Activated CD4-positive, alpha-beta T cell treated with anti-CD3 and anti-CD28 coated beads for 36 hours (primary cell): ENCODE results near the gene MARCO. TPM values are rescaled to one million over a fixed set of nuclear protein-coding genes. Genes with fewer than 3 reads are reported as not detected.

ENCODE experiments used
- ATAC-seq: fragments of 200-7000 bp; cut with Tn5 transposase; one replicate; pipeline ENCODE4 v1.10.0; 2021; ENCODE audit warnings: mild to moderate bottlenecking, moderate library complexity
- CTCF ChIA-PET: fragments of 350-600 bp; sonication (Branson Sonifier 250); formaldehyde crosslinking; loops from one replicate; lab custom pipeline; 2021; ENCODE audit warnings: antibody characterized with exemption; lab: Charles Lee
- POLR2A ChIA-PET: fragments of 350-600 bp; sonication (Branson Sonifier 250); formaldehyde crosslinking; loops from one replicate; lab custom pipeline; 2021; ENCODE audit warnings: antibody characterized with exemption, inconsistent platforms; lab: Charles Lee
- DNase-seq: peaks from one replicate; pipeline ENCODE4 v3.0.0-alpha.2; 2020
- H3K27ac Mint-ChIP-seq: one replicate; pipeline ENCODE4 v1.8.0; 2021; ENCODE audit warnings: mixed read lengths
- H3K27me3 Mint-ChIP-seq: one replicate; pipeline ENCODE4 v1.8.0; 2021; ENCODE audit warnings: mixed read lengths
- H3K36me3 Mint-ChIP-seq: one replicate; pipeline ENCODE4 v1.8.0; 2021; ENCODE audit warnings: low read depth, mixed read lengths
- H3K4me1 Mint-ChIP-seq: one replicate; pipeline ENCODE4 v1.8.0; 2021; ENCODE audit warnings: mixed read lengths
- H3K4me3 Mint-ChIP-seq: one replicate; pipeline ENCODE4 v1.8.0; 2021; ENCODE audit warnings: mild to moderate bottlenecking, moderate library complexity, mixed read lengths
- H3K9me3 Mint-ChIP-seq: one replicate; pipeline ENCODE4 v1.8.0; 2021; ENCODE audit warnings: low read depth, mixed read lengths
- intact Hi-C, 2 experiments: fragments of 100-400 bp; cut with DNase I in 1 of 2; cut with micrococcal nuclease in 1 of 2; formaldehyde crosslinking; loops; one replicate each; pipeline versions ENCODE4 v1.14.2 to v1.15.1; 2022 to 2024; cut with DNase I, micrococcal nuclease
- total RNA-seq, 2 experiments: library from RNA; stranded (reverse); gene quantifications; one replicate each; pipeline ENCODE4 v1.2.3, GENCODE V29; 2021

The MARCO gene
- total RNA-seq, 2 experiments from 2014 or later: not detected

DNA sequence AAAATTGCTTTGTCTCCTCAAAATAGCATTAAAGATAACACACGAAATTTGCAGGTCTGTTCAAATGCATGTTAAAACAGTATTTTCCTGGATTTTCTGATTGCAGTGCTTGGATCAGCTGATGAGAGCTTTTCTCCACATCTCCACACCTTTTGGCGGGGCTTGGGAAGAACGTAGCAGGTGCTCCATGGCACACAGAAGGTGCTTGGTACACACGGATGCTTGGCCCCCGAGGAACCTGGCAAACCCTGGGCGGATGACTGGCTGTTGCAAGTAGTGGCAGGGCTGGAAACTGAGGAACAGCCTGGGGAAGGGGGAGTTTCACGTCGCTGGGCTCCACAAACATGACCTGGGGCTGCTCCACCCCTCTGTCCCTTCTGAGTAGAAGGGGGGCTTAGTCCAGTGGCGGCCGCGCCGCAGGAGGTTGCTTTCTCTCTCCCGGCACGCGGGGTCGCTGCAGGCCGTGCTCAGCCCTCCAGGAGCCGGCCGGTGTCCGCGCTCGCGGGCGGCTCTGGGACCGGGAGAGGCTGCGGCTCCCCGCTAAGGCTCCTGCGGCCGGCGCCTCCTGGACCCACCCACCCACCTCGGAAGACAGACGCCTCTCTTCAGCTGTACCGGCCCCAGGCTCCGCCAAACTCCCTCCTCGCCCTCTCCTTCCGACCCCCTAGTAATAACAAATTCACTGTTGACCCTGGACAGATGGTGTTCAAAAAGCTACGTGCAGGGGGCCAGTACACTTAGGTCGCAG is 69.3 kb downstream of the MARCO start:
- CTCF ChIA-PET: interaction anchor here (0.7 to 1.4 kb wide), 3 partner anchors 163 to 531 kb away, joined by 3 to 4 read pairs (median 3); no protein-coding TSS in a partner anchor
- ATAC-seq: no peak

DNA sequence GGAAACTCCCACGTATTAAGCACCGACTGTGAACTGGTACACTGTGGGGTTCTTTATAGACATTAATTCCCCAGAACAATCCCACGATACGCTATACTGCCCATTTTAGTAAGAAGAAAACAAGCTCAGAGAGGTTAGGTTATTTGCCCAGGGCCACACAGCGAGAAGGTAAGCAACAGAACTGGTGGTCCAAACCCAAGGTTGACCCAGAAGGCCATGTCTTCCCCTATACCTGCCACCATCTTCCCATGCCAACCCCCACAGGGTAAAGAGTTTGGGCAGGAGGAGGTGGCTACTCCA is 69.9 kb downstream of the MARCO start:
- H3K27ac Mint-ChIP-seq: no peak overlapping the region
- no peaks in the 10 kb centered on the region for H3K9me3 Mint-ChIP-seq
- H3K4me1 Mint-ChIP-seq: no peaks in the 10 kb centered on the region
- H3K4me3 Mint-ChIP-seq: no peak overlapping the region
- intact Hi-C loops: loop anchor here (2.0 to 10.0 kb wide), 6 partner anchors 129 to 463 kb away; no protein-coding TSS in a partner anchor
- H3K27me3 Mint-ChIP-seq: peaks cover 25% of the 10 kb centered on the region
- ChIA-PET POLR2A (no interaction called here), CTCF (interaction anchor here (0.8 kb wide), 1 partner anchor 197 kb away, joined by 3 read pairs; no protein-coding TSS in a partner anchor)
- DNase-seq (no peak), ATAC-seq (no peak)
- H3K36me3 Mint-ChIP-seq: no peaks in the 10 kb centered on the region

More for the DNA sequence above, 69.3 kb downstream of the MARCO start:
- DNase-seq: peak; percentile 58
- POLR2A ChIA-PET: no interaction called here
- H3K27me3 Mint-ChIP-seq: peaks cover 25% of the 10 kb centered on the region
- no peaks in the 10 kb centered on the region for H3K9me3 Mint-ChIP-seq
- H3K4me1 Mint-ChIP-seq: no peaks in the 10 kb centered on the region
- intact Hi-C loops: loop anchor here (2.0 to 10.0 kb wide), 6 partner anchors 129 to 463 kb away; no protein-coding TSS in a partner anchor
- no peaks in the 10 kb centered on the region for H3K36me3 Mint-ChIP-seq
- H3K27ac Mint-ChIP-seq: no peak overlapping the region
- H3K4me3 Mint-ChIP-seq: no peak overlapping the region

DNA sequence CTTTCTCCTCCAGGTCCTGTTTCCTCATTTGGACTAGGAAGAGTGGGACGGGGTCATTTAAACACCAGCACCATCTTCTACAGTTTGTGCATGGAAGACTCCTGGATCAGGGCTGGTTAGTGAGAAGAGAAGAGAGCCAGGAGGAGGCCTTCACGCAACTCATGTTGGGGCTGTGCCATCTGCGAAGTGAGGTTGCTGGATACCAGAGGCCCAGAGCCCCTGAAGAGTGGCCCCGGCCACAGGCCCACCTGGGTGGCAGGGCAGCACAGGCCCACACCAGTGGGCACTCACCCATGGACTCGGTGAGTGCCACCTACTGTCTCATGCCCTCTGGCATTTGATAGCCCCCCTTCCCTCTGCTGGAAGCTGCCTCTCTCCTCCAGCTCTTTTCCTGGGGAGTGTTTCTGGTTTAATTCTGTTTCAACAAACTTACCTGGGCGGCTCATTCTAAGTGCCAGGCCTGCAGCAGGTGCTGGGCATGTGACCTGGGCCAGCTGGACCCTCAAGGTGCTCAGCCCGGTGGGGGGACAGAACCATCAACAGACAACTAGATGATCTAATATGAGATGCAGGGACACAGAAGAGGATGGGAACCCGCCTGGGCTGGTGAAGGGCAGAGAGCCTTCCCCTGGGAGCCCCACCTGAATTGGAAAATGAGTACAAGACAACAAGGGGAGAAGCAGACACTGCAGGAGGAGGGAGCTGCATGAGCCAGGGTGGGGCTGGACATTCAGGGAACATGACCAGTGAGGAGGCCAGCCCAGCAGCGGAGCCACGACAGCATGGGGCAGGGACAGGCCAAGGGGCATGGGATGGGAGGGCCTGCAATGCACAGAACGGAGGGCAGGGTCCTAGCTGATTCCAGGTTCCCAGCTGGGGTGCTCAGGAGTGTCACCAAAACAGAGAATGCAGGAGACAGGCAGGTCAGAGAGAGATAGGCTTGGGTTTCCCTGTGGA is 70.6 kb downstream of the MARCO start:
- CTCF ChIA-PET: interaction anchor here (0.6 to 0.8 kb wide), 2 partner anchors 196 to 473 kb away, joined by 3 to 4 read pairs; no protein-coding TSS in a partner anchor
- intact Hi-C loops: loop anchor here (5.0 to 10.0 kb wide), 5 partner anchors 130 to 462 kb away; no protein-coding TSS in a partner anchor
- POLR2A ChIA-PET: no interaction called here
- ATAC-seq: no peak
- H3K4me3 Mint-ChIP-seq: no peak overlapping the region
- H3K4me1 Mint-ChIP-seq: no peaks in the 10 kb centered on the region
- H3K36me3 Mint-ChIP-seq: no peaks in the 10 kb centered on the region
- H3K9me3 Mint-ChIP-seq: no peaks in the 10 kb centered on the region
- H3K27ac Mint-ChIP-seq: no peak overlapping the region
- DNase-seq: no peak
- H3K27me3 Mint-ChIP-seq: peaks cover 25% of the 10 kb centered on the region

DNA sequence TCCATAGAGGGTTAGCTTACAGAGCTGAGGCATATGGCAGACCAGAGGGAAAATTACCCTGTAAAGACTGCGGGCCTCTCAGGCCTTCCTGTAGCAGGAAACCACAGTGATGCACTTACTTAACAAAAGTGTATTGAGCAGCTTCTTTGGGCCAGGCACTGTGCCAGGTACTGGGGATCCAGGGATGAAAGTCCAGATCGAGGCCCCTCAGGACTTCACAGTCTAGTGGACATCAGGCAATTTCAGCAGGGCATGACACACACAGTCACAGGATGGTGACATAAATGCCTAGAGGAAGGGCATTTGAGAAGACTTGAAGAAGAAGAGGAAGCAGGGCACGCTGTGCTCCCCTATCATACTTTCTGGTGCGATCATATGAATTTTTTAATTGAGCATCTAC is 71.7 kb downstream of the MARCO start:
- H3K4me3 Mint-ChIP-seq: no peak overlapping the region
- no peaks in the 10 kb centered on the region for H3K9me3 Mint-ChIP-seq
- POLR2A ChIA-PET: no interaction called here
- H3K27ac Mint-ChIP-seq: no peak overlapping the region
- no peaks in the 10 kb centered on the region for H3K4me1 Mint-ChIP-seq
- CTCF ChIA-PET: no interaction called here
- intact Hi-C loops: loop anchor here (5.0 to 10.0 kb wide), 5 partner anchors 131 to 461 kb away; no protein-coding TSS in a partner anchor
- DNase-seq (no peak), ATAC-seq (no peak)
- peaks cover 27% of the 10 kb centered on the region for H3K27me3 Mint-ChIP-seq
- no peaks in the 10 kb centered on the region for H3K36me3 Mint-ChIP-seq

- ATAC-seq: no peak
- ChIA-PET POLR2A (no interaction called here), CTCF (interaction anchor here (1.1 kb wide), 1 partner anchor 134 kb away, joined by 3 read pairs; no protein-coding TSS in a partner anchor)
- Mint-ChIP-seq H3K36me3 (no peaks in the 10 kb centered on the region), H3K4me3 (no peak overlapping the region), H3K9me3 (no peaks in the 10 kb centered on the region), H3K4me1 (no peaks in the 10 kb centered on the region), H3K27ac (no peak overlapping the region), H3K27me3 (peaks cover 13% of the 10 kb centered on the region)
- intact Hi-C loops: loop anchor here (10.0 kb wide), 2 partner anchors 159 to 459 kb away; no protein-coding TSS in a partner anchor
- no peak for DNase-seq
Measured at GRCh38 chr2:119015845-119016244, 73.9 kb downstream of the MARCO start.

- Mint-ChIP-seq H3K36me3 (no peaks in the 10 kb centered on the region), H3K9me3 (no peaks in the 10 kb centered on the region), H3K27me3 (peaks cover 2% of the 10 kb centered on the region), H3K4me3 (no peak overlapping the region), H3K27ac (no peak overlapping the region), H3K4me1 (no peaks in the 10 kb centered on the region)
- POLR2A ChIA-PET: no interaction called here
- CTCF ChIA-PET: interaction anchor here (1.4 kb wide), 1 partner anchor 7 kb away, joined by 3 read pairs; no protein-coding TSS in a partner anchor
- no peak for DNase-seq
- ATAC-seq: no peak
- intact Hi-C loops: loop anchor here (10.0 kb wide), 2 partner anchors 155 to 455 kb away; no protein-coding TSS in a partner anchor
Measured at GRCh38 chr2:119019521-119019920, 77.5 kb downstream of the MARCO start.

- intact Hi-C loops: no loop called here
- Mint-ChIP-seq H3K27me3 (peaks cover 1% of the 10 kb centered on the region), H3K9me3 (no peaks in the 10 kb centered on the region), H3K27ac (no peak overlapping the region), H3K36me3 (no peaks in the 10 kb centered on the region), H3K4me3 (no peak overlapping the region), H3K4me1 (no peaks in the 10 kb centered on the region)
- DNase-seq: no peak
- no peak for ATAC-seq
- POLR2A ChIA-PET: no interaction called here
- CTCF ChIA-PET: interaction anchor here (1.6 kb wide), 1 partner anchor 141 kb away, joined by 5 read pairs; no protein-coding TSS in a partner anchor
Measured at GRCh38 chr2:119022678-119023077, 80.7 kb downstream of the MARCO start.

DNA sequence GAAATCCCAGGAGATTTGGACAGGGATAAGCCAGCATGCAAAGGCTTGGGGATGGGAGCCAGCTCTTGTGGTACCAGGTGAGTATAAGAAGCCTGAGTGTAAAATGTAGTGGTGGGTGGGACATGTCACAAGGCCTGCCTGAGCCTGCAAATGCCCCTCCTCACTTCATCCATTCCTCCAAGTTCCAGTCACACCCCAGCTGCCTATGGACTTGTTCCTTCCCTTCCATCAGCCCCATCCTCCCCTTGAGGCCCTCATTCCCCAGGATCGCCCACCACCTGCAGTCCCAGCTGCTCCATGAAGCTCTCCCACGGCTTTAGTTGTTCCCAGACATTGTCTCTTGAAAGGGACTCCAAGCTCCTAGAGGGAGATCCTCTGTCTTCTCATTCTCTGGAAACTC is 81.5 kb downstream of the MARCO start:
- Mint-ChIP-seq H3K4me1 (no peaks in the 10 kb centered on the region), H3K9me3 (no peaks in the 10 kb centered on the region), H3K27ac (no peak overlapping the region), H3K36me3 (no peaks in the 10 kb centered on the region), H3K4me3 (no peak overlapping the region), H3K27me3 (peaks cover 2% of the 10 kb centered on the region)
- no peak for ATAC-seq
- DNase-seq: no peak
- intact Hi-C loops: no loop called here
- ChIA-PET CTCF (interaction anchor here (1.6 kb wide), 1 partner anchor 142 kb away, joined by 5 read pairs; no protein-coding TSS in a partner anchor), POLR2A (no interaction called here)

DNA sequence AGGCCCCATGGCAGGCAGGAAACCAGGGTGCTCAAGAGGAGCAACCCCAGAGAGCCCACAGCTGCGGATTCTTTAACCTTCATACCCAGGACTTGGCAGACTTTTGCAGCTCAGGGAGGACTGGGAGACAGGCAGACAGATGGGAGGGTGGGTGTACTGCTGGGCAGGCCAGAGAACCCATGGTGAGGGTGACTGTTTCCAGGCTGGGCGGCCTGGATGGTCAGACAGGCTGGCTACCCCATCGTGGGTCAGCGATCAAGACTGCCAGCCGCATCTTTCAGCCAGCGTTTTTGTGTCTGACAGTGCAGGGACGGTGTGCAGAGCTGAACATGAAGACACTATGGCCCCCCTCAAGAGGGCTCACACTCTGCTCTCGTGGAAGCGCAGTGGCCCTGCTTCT is 82.2 kb downstream of the MARCO start:
- Mint-ChIP-seq H3K36me3 (no peaks in the 10 kb centered on the region), H3K27ac (no peak overlapping the region), H3K4me1 (no peaks in the 10 kb centered on the region), H3K4me3 (no peak overlapping the region), H3K9me3 (no peaks in the 10 kb centered on the region), H3K27me3 (peaks cover 2% of the 10 kb centered on the region)
- ATAC-seq: no peak
- no peak for DNase-seq
- CTCF ChIA-PET: no interaction called here
- POLR2A ChIA-PET: no interaction called here
- intact Hi-C loops: no loop called here

- ChIA-PET POLR2A (no interaction called here), CTCF (no interaction called here)
- H3K27ac Mint-ChIP-seq: no peak overlapping the region
- H3K36me3 Mint-ChIP-seq: no peaks in the 10 kb centered on the region
- ATAC-seq: no peak
- no peaks in the 10 kb centered on the region for H3K9me3 Mint-ChIP-seq
- intact Hi-C loops: no loop called here
- no peaks in the 10 kb centered on the region for H3K4me1 Mint-ChIP-seq
- DNase-seq: no peak
- peaks cover 2% of the 10 kb centered on the region for H3K27me3 Mint-ChIP-seq
- no peak overlapping the region for H3K4me3 Mint-ChIP-seq
Measured at GRCh38 chr2:119024568-119024967, 82.6 kb downstream of the MARCO start.

DNA sequence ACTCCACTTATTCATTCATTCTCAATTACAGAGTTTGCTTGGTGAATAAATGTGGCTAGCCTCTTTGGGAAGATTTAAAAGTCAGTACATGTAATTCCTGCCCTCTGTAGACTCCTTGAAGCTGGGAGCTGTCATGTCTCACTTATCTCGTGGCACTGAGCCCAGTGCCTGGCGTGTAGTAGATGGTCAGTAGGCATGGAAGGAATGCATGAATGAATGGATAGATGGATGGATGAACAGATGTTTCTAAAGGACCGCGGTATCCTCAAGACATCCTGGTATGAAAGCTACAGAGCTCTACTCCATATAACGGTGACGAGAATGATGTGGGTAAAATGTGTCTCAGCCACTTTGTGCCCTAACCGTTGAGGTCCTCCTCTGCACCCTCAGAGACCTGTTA is 83.0 kb downstream of the MARCO start:
- intact Hi-C loops: no loop called here
- ChIA-PET POLR2A (no interaction called here), CTCF (no interaction called here)

More for the DNA sequence above, 83.0 kb downstream of the MARCO start:
- Mint-ChIP-seq H3K36me3 (no peaks in the 10 kb centered on the region), H3K9me3 (no peaks in the 10 kb centered on the region), H3K4me1 (no peaks in the 10 kb centered on the region), H3K27me3 (peaks cover 2% of the 10 kb centered on the region), H3K4me3 (no peak overlapping the region), H3K27ac (no peak overlapping the region)
- DNase-seq: no peak
- ATAC-seq: no peak
